H9 (cell line): ENCODE measurements around the gene MUC4. TPM values are rescaled to one million over a fixed set of nuclear protein-coding genes. Genes with fewer than 3 reads are reported as not detected.

Source experiments
- DNase-seq: peaks from one replicate; pipeline ENCODE4 v3.0.0-alpha.2; 2017
- H2AFZ ChIP-seq: one replicate; pipeline ENCODE4 v1.6.1; 2013; ENCODE audit warnings: mild to moderate bottlenecking, low read length, control low read depth, moderate library complexity
- H2AK5ac ChIP-seq: 2 replicates; pipeline ENCODE4 v1.6.1; 2013; ENCODE audit warnings: low read length, control low read depth, mixed read lengths; ENCODE audit not compliant: insufficient read length
- H2BK120ac ChIP-seq: one replicate; pipeline ENCODE4 v1.6.1; 2013; ENCODE audit warnings: low read depth, mild to moderate bottlenecking, low read length, control low read depth, inconsistent platforms; ENCODE audit not compliant: poor library complexity, severe bottlenecking
- H2BK12ac ChIP-seq: 2 replicates; pipeline ENCODE4 v1.6.1; 2013; ENCODE audit warnings: low read length, control low read depth, mixed read lengths, low read depth; ENCODE audit not compliant: insufficient read length
- H2BK15ac ChIP-seq: 2 replicates; pipeline ENCODE4 v1.6.1; 2013; ENCODE audit warnings: low read depth, low read length, control low read depth
- H2BK20ac ChIP-seq: one replicate; pipeline ENCODE4 v1.6.1; 2013; ENCODE audit warnings: low read depth, mild to moderate bottlenecking, low read length, control low read depth, inconsistent platforms; ENCODE audit not compliant: poor library complexity, severe bottlenecking
- H2BK5ac ChIP-seq: 2 replicates; pipeline ENCODE4 v1.6.1; 2013; ENCODE audit warnings: low read length, control low read depth, mixed read lengths; ENCODE audit not compliant: insufficient read length
- H3K14ac ChIP-seq: 2 replicates; pipeline ENCODE4 v1.6.1; 2013; ENCODE audit warnings: low read length, control low read depth; ENCODE audit not compliant: insufficient read depth
- H3K18ac ChIP-seq: 2 replicates; pipeline ENCODE4 v1.6.1; 2013; ENCODE audit warnings: low read depth, mild to moderate bottlenecking, mixed read lengths, low read length, control low read depth; ENCODE audit not compliant: insufficient read length
- H3K23ac ChIP-seq: 2 replicates; pipeline ENCODE4 v1.6.1; 2013; ENCODE audit warnings: low read length, control low read depth, mixed read lengths, low read depth; ENCODE audit not compliant: insufficient read length
- H3K23me2 ChIP-seq: 2 replicates; pipeline ENCODE4 v1.6.1; 2013; ENCODE audit warnings: low read depth, mild to moderate bottlenecking, mixed read lengths, low read length, control low read depth; ENCODE audit not compliant: insufficient read length, poor library complexity, severe bottlenecking
- H3K27ac ChIP-seq: 2 replicates; pipeline ENCODE4 v1.5.1; 2013; ENCODE audit warnings: low read length, control low read depth, mixed read lengths, low read depth; ENCODE audit not compliant: insufficient read length
- H3K27me3 ChIP-seq: 2 replicates; pipeline ENCODE4 v1.6.1; 2013; ENCODE audit warnings: low read length, control low read depth, inconsistent platforms; ENCODE audit not compliant: insufficient read depth
- H3K4ac ChIP-seq: 2 replicates; pipeline ENCODE4 v1.6.1; 2013; ENCODE audit warnings: low read depth, mild to moderate bottlenecking, control low read depth, inconsistent platforms, low read length, moderate library complexity
- H3K4me1 ChIP-seq: 2 replicates; pipeline ENCODE4 v1.6.1; 2013; ENCODE audit warnings: low read length, control low read depth, inconsistent platforms; ENCODE audit not compliant: insufficient read depth
- H3K4me2 ChIP-seq: 2 replicates; pipeline ENCODE4 v1.6.1; 2013; ENCODE audit warnings: low read length, control low read depth, mixed read lengths; ENCODE audit not compliant: insufficient read length, insufficient read depth
- H3K56ac ChIP-seq: 2 replicates; pipeline ENCODE4 v1.6.1; 2013; ENCODE audit warnings: low read depth, mild to moderate bottlenecking, mixed read lengths, low read length, control low read depth; ENCODE audit not compliant: insufficient read length
- H3K79me1 ChIP-seq: 2 replicates; pipeline ENCODE4 v1.6.1; 2013; ENCODE audit warnings: low read depth, mild to moderate bottlenecking, moderate library complexity, low read length, control low read depth, inconsistent platforms; ENCODE audit not compliant: insufficient read depth, poor library complexity, severe bottlenecking
- H3K79me2 ChIP-seq: 2 replicates; pipeline ENCODE4 v1.6.1; 2013; ENCODE audit warnings: low read length, control low read depth, inconsistent platforms; ENCODE audit not compliant: insufficient read depth
- H3K9ac ChIP-seq: 2 replicates; pipeline ENCODE4 v1.6.1; 2013; ENCODE audit warnings: low read length, control low read depth, mixed read lengths; ENCODE audit not compliant: insufficient read length; ENCODE audit errors: extremely low read depth
- H3K9me3 ChIP-seq: one replicate; pipeline ENCODE4 v1.6.1; 2013; ENCODE audit warnings: low read depth, low read length, inconsistent platforms; ENCODE audit not compliant: control insufficient read depth
- H3T11ph ChIP-seq: one replicate; pipeline ENCODE4 v1.6.1; 2013; ENCODE audit warnings: mild to moderate bottlenecking, low read length, control low read depth, inconsistent platforms
- H4K20me1 ChIP-seq: one replicate; pipeline ENCODE4 v1.6.1; 2013; ENCODE audit not compliant: control insufficient read depth, insufficient read length, insufficient read depth
- H4K5ac ChIP-seq: 2 replicates; pipeline ENCODE4 v1.6.1; 2013; ENCODE audit warnings: low read depth, mild to moderate bottlenecking, mixed read lengths, low read length, control low read depth; ENCODE audit not compliant: insufficient read length
- H4K8ac ChIP-seq: replicated peaks from 2 replicates; pipeline ENCODE4 v1.6.1; 2013; ENCODE audit warnings: low read length, control low read depth, mixed read lengths, low read depth; ENCODE audit not compliant: insufficient read length
- H4K91ac ChIP-seq: 2 replicates; pipeline ENCODE4 v1.6.1; 2013; ENCODE audit warnings: low read depth, mild to moderate bottlenecking, moderate library complexity, mixed read lengths, low read length, control low read depth; ENCODE audit not compliant: insufficient read length
- H3K27ac Mint-ChIP-seq, 3 experiments: 2 replicates in 2 of 3; 3 replicates in 1 of 3; pipeline ENCODE4 v1.8.0; 2020 to 2021; ENCODE audit warnings: mixed read lengths in 3 of 3, mild to moderate bottlenecking in 1 of 3, moderate library complexity in 1 of 3
- H3K27me3 Mint-ChIP-seq: 2 replicates; pipeline ENCODE4 v1.8.0; 2021; ENCODE audit warnings: low read depth, mild to moderate bottlenecking, moderate library complexity, mixed read lengths
- H3K36me3 Mint-ChIP-seq, 3 experiments: 2 replicates in 2 of 3; 3 replicates in 1 of 3; pipeline ENCODE4 v1.8.0; 2020 to 2021; ENCODE audit warnings: low read depth in 3 of 3, mixed read lengths in 3 of 3; ENCODE audit not compliant: insufficient read depth in 1 of 3
- H3K4me1 Mint-ChIP-seq, 2 experiments: 2 replicates each; pipeline ENCODE4 v1.8.0; 2020; ENCODE audit warnings: mixed read lengths in 2 of 2
- H3K4me3 Mint-ChIP-seq, 2 experiments: 2 replicates in 1 of 2; 3 replicates in 1 of 2; pipeline ENCODE4 v1.8.0; 2020 to 2021; ENCODE audit warnings: mild to moderate bottlenecking in 2 of 2, mixed read lengths in 2 of 2, moderate library complexity in 1 of 2
- H3K9me3 Mint-ChIP-seq, 2 experiments: 2 replicates in 1 of 2; 3 replicates in 1 of 2; pipeline ENCODE4 v1.8.0; 2020; ENCODE audit warnings: mild to moderate bottlenecking in 2 of 2, mixed read lengths in 2 of 2, moderate library complexity in 1 of 2
- CTCF ChIP-seq: fragments of 200-600 bp; sonication (generic); conservative IDR thresholded peaks from 3 replicates; pipeline ENCODE4 v1.8.0; 2021; ENCODE audit warnings: antibody characterized with exemption, mild to moderate bottlenecking
- WGBS: extraction: QIAGEN DNeasy Blood & Tissue Kit; methylation state at CpG from one replicate; pipeline ENCODE4 v1.1.7; 2013; ENCODE audit warnings: missing lambda C conversion rate, low lambda C conversion rate, mixed read lengths; ENCODE audit not compliant: insufficient read length; ENCODE audit errors: extremely low coverage; 5-methylcytosine and 5-hydroxymethylcytosine counted together
- total RNA-seq: library from RNA; stranded (reverse); gene quantifications from 2 replicates; pipeline ENCODE4 v1.2.1, GENCODE V29; 2021

Gene MUC4
- total RNA-seq, 1 experiment from 2014 or later, result 1.2 TPM

GRCh38 chr3:195760345-195761122 is 51.2 kb downstream of the MUC4 start:
- H4K8ac ChIP-seq, result no peak overlapping the region
- Mint-ChIP-seq H3K4me1 (peaks cover 9 to 17% of the 10 kb centered on the region in 2 experiments), H3K36me3 (no peaks in the 10 kb centered on the region), H3K4me3 (no peak overlapping the region), H3K27ac (no peak overlapping the region), H3K9me3 (peaks cover 0 to 2% of the 10 kb centered on the region in 2 experiments; a peak in 1 of 5 replicates), H3K27me3 (peaks cover 7% of the 10 kb centered on the region)
- no peak overlapping the region for H2AK5ac ChIP-seq
- H3K79me2 ChIP-seq, result no peaks in the 10 kb centered on the region
- H2BK5ac ChIP-seq, result no peak overlapping the region
- no peaks in the 10 kb centered on the region for H3K23me2 ChIP-seq
- H3K18ac ChIP-seq, result no peak overlapping the region
- H2BK120ac ChIP-seq, result no peak overlapping the region
- H4K91ac ChIP-seq, result no peak overlapping the region
- H4K20me1 ChIP-seq, result no peaks in the 10 kb centered on the region
- no peak overlapping the region for H3K23ac ChIP-seq
- H3T11ph ChIP-seq, result no peak overlapping the region
- H3K27ac ChIP-seq, result no peak overlapping the region
- WGBS, result no CpG with 5 or more reads among the region's 24 CpGs
- H2BK12ac ChIP-seq, result no peak overlapping the region
- H3K4ac ChIP-seq, result no peak overlapping the region
- H3K56ac ChIP-seq, result no peak overlapping the region
- H2BK15ac ChIP-seq, result no peak overlapping the region
- no peaks in the 10 kb centered on the region for H3K27me3 ChIP-seq
- no peak overlapping the region for H3K4me2 ChIP-seq
- TF ChIP-seq CTCF, result no peak
- peaks cover 3% of the 10 kb centered on the region; the same call in 1 of the 2 replicates for H3K4me1 ChIP-seq
- H4K5ac ChIP-seq, result no peak overlapping the region
- H3K9me3 ChIP-seq, result no peaks in the 10 kb centered on the region
- no peak for DNase-seq
- H2AFZ ChIP-seq, result no peak overlapping the region
- no peak overlapping the region for H3K9ac ChIP-seq
- H2BK20ac ChIP-seq, result no peak overlapping the region
- no peaks in the 10 kb centered on the region for H3K79me1 ChIP-seq
- H3K14ac ChIP-seq, result no peak overlapping the region
